Measurements from ENCODE around the gene RALGAPA2.

The RALGAPA2 gene

GRCh38 chr20:20752712-20753111 is 40.3 kb upstream of the RALGAPA2 start:
- ChIA-PET CTCF (no interaction called here), POLR2A (no interaction called here)
- no peak for DNase-seq (ENCODE audit: extremely low spot score)
- TF ChIP-seq ELF4 (IDR thresholded peaks at IDR 0.05) (no peak), BHLHE40 (IDR thresholded peaks at IDR 0.05; ENCODE audit: borderline replicate concordance) (no peak), SP1 (IDR thresholded peaks at IDR 0.05) (no peak), NFRKB (IDR thresholded peaks at IDR 0.05) (no peak), CTBP1 (IDR thresholded peaks at IDR 0.05; ENCODE audit: borderline replicate concordance) (no peak), ARNT (IDR thresholded peaks at IDR 0.05) (no peak), LEF1 (IDR thresholded peaks at IDR 0.05; ENCODE audit: borderline replicate concordance) (no peak), SUZ12 (IDR thresholded peaks at IDR 0.05) (no peak)

GRCh38 chr20:20747298-20747697 is 34.9 kb upstream of the RALGAPA2 start:
- ChIA-PET POLR2A (no interaction called here), CTCF (no interaction called here)
- no peak for DNase-seq (ENCODE audit: extremely low spot score)
- no peak for TF ChIP-seq ZNF384 (IDR thresholded peaks at IDR 0.05)
- no peak for TF ChIP-seq LEF1 (IDR thresholded peaks at IDR 0.05; ENCODE audit: borderline replicate concordance)
- no peak for TF ChIP-seq ELF4 (IDR thresholded peaks at IDR 0.05)
- no peak for TF ChIP-seq NFRKB (IDR thresholded peaks at IDR 0.05)
- no peak for TF ChIP-seq PKNOX1 (IDR thresholded peaks at IDR 0.05)
- no peak for TF ChIP-seq FOXA1 (IDR thresholded peaks at IDR 0.05)
- no peak for TF ChIP-seq SP1 (IDR thresholded peaks at IDR 0.05)

GRCh38 chr20:20744170-20744725 is 31.8 kb upstream of the RALGAPA2 start:
- DNase-seq (ENCODE audit: extremely low spot score): no peak
- ChIA-PET POLR2A (no interaction called here), CTCF (no interaction called here)
- TF ChIP-seq NFRKB (IDR thresholded peaks at IDR 0.05): no peak
- no peak for TF ChIP-seq LEF1 (IDR thresholded peaks at IDR 0.05; ENCODE audit: borderline replicate concordance)
- TF ChIP-seq SUZ12 (IDR thresholded peaks at IDR 0.05): no peak
- no peak for TF ChIP-seq HDGF (IDR thresholded peaks at IDR 0.05; ENCODE audit: borderline replicate concordance)
- TF ChIP-seq TARDBP (IDR thresholded peaks at IDR 0.05): no peak

GRCh38 chr20:20743511-20744169 is 31.2 kb upstream of the RALGAPA2 start:
- POLR2A ChIA-PET: interaction anchor here (0.8 kb wide), 1 partner anchor 31 kb away, joined by 3 read pairs; the partner anchor contains the start of gene RALGAPA2
- no peak for TF ChIP-seq SUZ12 (IDR thresholded peaks at IDR 0.05)
- no peak for TF ChIP-seq CTBP1 (IDR thresholded peaks at IDR 0.05; ENCODE audit: borderline replicate concordance)
- no peak for TF ChIP-seq L3MBTL2 (conservative IDR thresholded peaks at IDR 0.05)
- TF ChIP-seq HDGF (IDR thresholded peaks at IDR 0.05; ENCODE audit: borderline replicate concordance): no peak
- TF ChIP-seq ELF4 (IDR thresholded peaks at IDR 0.05): no peak
- TF ChIP-seq ARNT (IDR thresholded peaks at IDR 0.05): no peak
- TF ChIP-seq SP1 (IDR thresholded peaks at IDR 0.05): no peak
- no peak for TF ChIP-seq NFRKB (IDR thresholded peaks at IDR 0.05)
- no peak for TF ChIP-seq TARDBP (IDR thresholded peaks at IDR 0.05)
- no peak for TF ChIP-seq ZNF384 (IDR thresholded peaks at IDR 0.05)
- no peak for TF ChIP-seq LEF1 (IDR thresholded peaks at IDR 0.05; ENCODE audit: borderline replicate concordance)
- TF ChIP-seq FOXA1 (IDR thresholded peaks at IDR 0.05): no peak
- no peak for TF ChIP-seq PKNOX1 (IDR thresholded peaks at IDR 0.05)
- no peak for TF ChIP-seq BHLHE40 (IDR thresholded peaks at IDR 0.05; ENCODE audit: borderline replicate concordance)
- TF ChIP-seq FOXM1 (IDR thresholded peaks at IDR 0.05; ENCODE audit: borderline replicate concordance): no peak
- no peak for TF ChIP-seq FOXK2 (IDR thresholded peaks at IDR 0.05)
- DNase-seq (ENCODE audit: extremely low spot score): no peak
- CTCF ChIA-PET: no interaction called here

GRCh38 chr20:20741087-20742045 is 28.9 kb upstream of the RALGAPA2 start:
- no peak for DNase-seq (ENCODE audit: extremely low spot score)
- TF ChIP-seq ZNF384 (IDR thresholded peaks at IDR 0.05): no peak
- no peak for TF ChIP-seq PKNOX1 (IDR thresholded peaks at IDR 0.05)
- no peak for TF ChIP-seq FOXK2 (IDR thresholded peaks at IDR 0.05)
- no peak for TF ChIP-seq NFRKB (IDR thresholded peaks at IDR 0.05)
- no peak for TF ChIP-seq LEF1 (IDR thresholded peaks at IDR 0.05; ENCODE audit: borderline replicate concordance)
- no peak for TF ChIP-seq FOXM1 (IDR thresholded peaks at IDR 0.05; ENCODE audit: borderline replicate concordance)
- TF ChIP-seq SUZ12 (IDR thresholded peaks at IDR 0.05): no peak
- TF ChIP-seq ELF4 (IDR thresholded peaks at IDR 0.05): no peak
- TF ChIP-seq L3MBTL2 (conservative IDR thresholded peaks at IDR 0.05): no peak
- TF ChIP-seq FOXA1 (IDR thresholded peaks at IDR 0.05): no peak
- no peak for TF ChIP-seq SP1 (IDR thresholded peaks at IDR 0.05)
- POLR2A ChIA-PET: interaction anchor here (1.1 kb wide), 1 partner anchor 29 kb away, joined by 5 read pairs; the partner anchor contains the start of gene RALGAPA2
- CTCF ChIA-PET: no interaction called here

- TF ChIP-seq L3MBTL2 (conservative IDR thresholded peaks at IDR 0.05) (no peak), ZNF384 (IDR thresholded peaks at IDR 0.05) (no peak), SP1 (IDR thresholded peaks at IDR 0.05) (no peak), FOXA1 (IDR thresholded peaks at IDR 0.05) (no peak), FOXM1 (IDR thresholded peaks at IDR 0.05; ENCODE audit: borderline replicate concordance) (no peak), ELF4 (IDR thresholded peaks at IDR 0.05) (no peak), SUZ12 (IDR thresholded peaks at IDR 0.05) (no peak), LEF1 (IDR thresholded peaks at IDR 0.05; ENCODE audit: borderline replicate concordance) (no peak)
Measured at GRCh38 chr20:20740541-20740940, 28.1 kb upstream of the RALGAPA2 start.

More at GRCh38 chr20:20740541-20740940, 28.1 kb upstream of the RALGAPA2 start:
- ChIA-PET CTCF (no interaction called here), POLR2A (interaction anchor here (1.1 kb wide), 1 partner anchor 28 kb away, joined by 5 read pairs; the partner anchor contains the start of gene RALGAPA2)
- no peak for DNase-seq (ENCODE audit: extremely low spot score)
